Neural cell (in vitro differentiated cells): ENCODE results near the gene POU3F3. TPM values are rescaled to one million over a fixed set of nuclear protein-coding genes. Genes with fewer than 3 reads are reported as not detected.

Experiments used
- H2AFZ ChIP-seq: fragments of 200-600, 300-800 bp; sonication (generic), shearing (Covaris generic); 2 replicates; pipeline ENCODE4 v1.6.0; 2014; ENCODE audit warnings: low read depth, mild to moderate bottlenecking, antibody characterized with exemption, low read length, moderate library complexity
- H3F3A ChIP-seq: fragments of 200-600 bp; shearing (Covaris generic); 2 replicates; pipeline ENCODE4 v1.6.1; 2016; ENCODE audit warnings: mild to moderate bottlenecking, moderate library complexity, mixed read lengths, antibody characterized with exemption, low read length; ENCODE audit not compliant: insufficient read depth, poor library complexity, severe bottlenecking
- H3K27ac ChIP-seq: fragments of 200-600, 300-800 bp; sonication (generic), shearing (Covaris generic); 2 replicates; pipeline ENCODE4 v1.5.1; 2014; ENCODE audit warnings: mild to moderate bottlenecking, low read length, moderate library complexity
- H3K27me3 ChIP-seq: fragments of 300-800, 200-600 bp; sonication (generic), shearing (Covaris generic); 2 replicates; pipeline ENCODE4 v1.6.0; 2014; ENCODE audit warnings: mild to moderate bottlenecking, low read depth, low read length, moderate library complexity; ENCODE audit not compliant: insufficient read depth
- H3K36me3 ChIP-seq: fragments of 300-800, 200-600 bp; sonication (generic), shearing (Covaris generic); 2 replicates; pipeline ENCODE4 v1.5.1; 2014; ENCODE audit warnings: mild to moderate bottlenecking, antibody characterized with exemption, low read length, moderate library complexity; ENCODE audit not compliant: insufficient read depth
- H3K4me2 ChIP-seq: fragments of 300-800, 200-600 bp; sonication (generic), shearing (Covaris generic); 2 replicates; pipeline ENCODE4 v1.6.0; 2014; ENCODE audit warnings: mild to moderate bottlenecking, low read length
- H3K4me3 ChIP-seq: fragments of 300-800, 200-600 bp; sonication (generic), shearing (Covaris generic); 2 replicates; pipeline ENCODE4 v1.5.1; 2014; ENCODE audit warnings: mild to moderate bottlenecking, low read length, moderate library complexity
- H3K79me2 ChIP-seq: fragments of 200-600 bp; shearing (Covaris generic); replicated peaks from 2 replicates; pipeline ENCODE4 v1.6.0; 2014; ENCODE audit warnings: mild to moderate bottlenecking, low read length, moderate library complexity; ENCODE audit not compliant: insufficient read depth
- H3K9ac ChIP-seq: fragments of 300-800, 200-600 bp; sonication (generic), shearing (Covaris generic); 2 replicates; pipeline ENCODE4 v1.6.1; 2016; ENCODE audit warnings: mild to moderate bottlenecking, low read length, mixed read lengths
- H3K9me2 ChIP-seq: fragments of 200-600 bp; shearing (Covaris generic); 2 replicates; pipeline ENCODE4 v1.6.1; 2016; ENCODE audit warnings: mild to moderate bottlenecking, low read length, mixed read lengths; ENCODE audit not compliant: insufficient read depth
- H3K9me3 ChIP-seq: fragments of 200-600, 300-800 bp; sonication (generic), shearing (Covaris generic); 2 replicates; pipeline ENCODE4 v1.6.1; 2016; ENCODE audit warnings: mild to moderate bottlenecking, mixed run types, low read length, moderate library complexity, mixed read lengths
- H4K20me1 ChIP-seq: fragments of 200-600 bp; shearing (Covaris generic); 2 replicates; pipeline ENCODE4 v1.6.1; 2016; ENCODE audit warnings: mild to moderate bottlenecking, mixed run types; ENCODE audit not compliant: insufficient read depth
- EP300 ChIP-seq: fragments of 450-650 bp; conservative IDR thresholded peaks from 2 replicates; pipeline ENCODE4 v1.6.1; 2014; ENCODE audit warnings: antibody characterized with exemption, mild to moderate bottlenecking, moderate library complexity; ENCODE audit not compliant: poor library complexity, severe bottlenecking
- EZH2 ChIP-seq: fragments of 200-600, 300-800 bp; shearing (Covaris generic), sonication (generic); IDR thresholded peaks from 2 replicates; pipeline ENCODE4 v1.6.1; 2014; ENCODE audit warnings: antibody characterized with exemption, low read length, borderline replicate concordance, mild to moderate bottlenecking; ENCODE audit not compliant: insufficient read depth, poor library complexity, severe bottlenecking
- MXI1 ChIP-seq: fragments of 450-650 bp; conservative IDR thresholded peaks from 2 replicates; pipeline ENCODE4 v1.6.1; 2014; ENCODE audit warnings: antibody characterized with exemption, mild to moderate bottlenecking; ENCODE audit not compliant: poor library complexity, severe bottlenecking
- POLR2AphosphoS5 ChIP-seq: IDR thresholded peaks from 2 replicates; pipeline ENCODE4 v1.6.1; 2012
- RAD21 ChIP-seq: fragments of 450-650 bp; conservative IDR thresholded peaks from 2 replicates; pipeline ENCODE4 v1.6.1; 2014; ENCODE audit warnings: antibody characterized with exemption, mild to moderate bottlenecking, moderate library complexity
- REST ChIP-seq: IDR thresholded peaks from 2 replicates; pipeline ENCODE4 v1.6.1; 2012; ENCODE audit warnings: borderline replicate concordance
- SMC3 ChIP-seq: fragments of 450-650 bp; conservative IDR thresholded peaks from 2 replicates; pipeline ENCODE4 v1.6.1; 2014; ENCODE audit warnings: antibody characterized with exemption, mild to moderate bottlenecking, moderate library complexity; ENCODE audit not compliant: poor library complexity
- TAF1 ChIP-seq: IDR thresholded peaks from 2 replicates; pipeline ENCODE4 v1.6.1; 2012; ENCODE audit warnings: low read depth
- polyA plus RNA-seq: library from polyadenylated mRNA; depleted of rRNA; stranded (reverse); fragments of >200 nt; gene quantifications from 2 replicates; pipeline ENCODE4 v1.2.3, GENCODE V29; 2014
- TF ChIP-seq, protein P1 (sequence below): fragments of 450-650 bp; IDR thresholded peaks from 2 replicates; pipeline ENCODE4 v1.5.1; 2014; ENCODE audit warnings: antibody characterized with exemption, mild to moderate bottlenecking, moderate library complexity; ENCODE audit not compliant: poor library complexity, severe bottlenecking

The POU3F3 gene
- polyA plus RNA-seq, 1 donor from 2014 or later: 69.3 TPM

DNA sequence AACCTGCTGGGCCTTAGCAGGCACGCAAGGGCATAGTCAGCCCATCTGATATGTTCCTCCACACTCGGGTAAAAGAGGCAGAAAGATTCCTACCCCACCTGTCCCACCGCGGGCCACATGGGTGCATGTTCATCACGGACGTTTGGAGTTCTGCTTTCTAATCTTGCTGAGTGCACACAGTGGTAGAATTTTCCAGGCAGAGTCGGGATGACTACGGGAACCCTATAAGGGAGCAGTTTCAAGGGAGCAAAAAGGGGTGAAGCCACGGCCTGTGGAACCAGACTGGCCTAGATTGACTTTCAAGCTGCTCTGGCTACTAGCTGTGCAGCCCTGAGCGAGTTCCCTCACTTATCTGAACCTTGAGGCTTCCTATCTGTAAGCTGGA lies 36.8 kb downstream of the POU3F3 start:
- Histone ChIP-seq H3K4me3 (no peak overlapping the region), H3K27ac (no peak overlapping the region), H2AFZ (no peak overlapping the region), H3K36me3 (no peaks in the 10 kb centered on the region), H3K79me2 (no peaks in the 10 kb centered on the region), H3K9ac (no peak overlapping the region), H3K9me2 (no peaks in the 10 kb centered on the region), H3K4me2 (no peak overlapping the region), H3K9me3 (no peaks in the 10 kb centered on the region), H3F3A (no peaks in the 10 kb centered on the region), H3K27me3 (no peaks in the 10 kb centered on the region), H4K20me1 (no peaks in the 10 kb centered on the region)
- TF ChIP-seq EP300 (no peak), POLR2AphosphoS5 (no peak), EZH2 (no peak), RAD21 (no peak), TAF1 (no peak), SMC3 (no peak), MXI1 (no peak), REST (no peak)
- TF ChIP-seq, protein P1, sequence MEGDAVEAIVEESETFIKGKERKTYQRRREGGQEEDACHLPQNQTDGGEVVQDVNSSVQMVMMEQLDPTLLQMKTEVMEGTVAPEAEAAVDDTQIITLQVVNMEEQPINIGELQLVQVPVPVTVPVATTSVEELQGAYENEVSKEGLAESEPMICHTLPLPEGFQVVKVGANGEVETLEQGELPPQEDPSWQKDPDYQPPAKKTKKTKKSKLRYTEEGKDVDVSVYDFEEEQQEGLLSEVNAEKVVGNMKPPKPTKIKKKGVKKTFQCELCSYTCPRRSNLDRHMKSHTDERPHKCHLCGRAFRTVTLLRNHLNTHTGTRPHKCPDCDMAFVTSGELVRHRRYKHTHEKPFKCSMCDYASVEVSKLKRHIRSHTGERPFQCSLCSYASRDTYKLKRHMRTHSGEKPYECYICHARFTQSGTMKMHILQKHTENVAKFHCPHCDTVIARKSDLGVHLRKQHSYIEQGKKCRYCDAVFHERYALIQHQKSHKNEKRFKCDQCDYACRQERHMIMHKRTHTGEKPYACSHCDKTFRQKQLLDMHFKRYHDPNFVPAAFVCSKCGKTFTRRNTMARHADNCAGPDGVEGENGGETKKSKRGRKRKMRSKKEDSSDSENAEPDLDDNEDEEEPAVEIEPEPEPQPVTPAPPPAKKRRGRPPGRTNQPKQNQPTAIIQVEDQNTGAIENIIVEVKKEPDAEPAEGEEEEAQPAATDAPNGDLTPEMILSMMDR: no peak

DNA sequence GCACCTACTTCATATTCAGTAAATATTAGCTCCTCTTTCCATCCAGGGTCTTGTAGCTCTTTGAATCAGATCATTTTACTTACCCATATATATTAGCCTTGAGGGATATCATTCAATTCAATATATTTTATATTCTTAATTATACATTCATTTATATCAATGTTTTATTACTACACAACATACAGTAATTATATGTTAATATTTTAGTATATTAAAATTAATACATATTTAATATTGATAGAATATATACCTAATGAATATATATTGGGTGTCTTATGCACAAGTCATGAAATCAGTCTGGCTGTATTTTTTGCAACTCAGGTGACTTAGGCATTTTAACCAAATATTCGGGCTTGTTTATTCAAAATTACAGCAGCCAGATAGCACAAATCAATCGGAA lies 37.2 kb downstream of the POU3F3 start:
- Histone ChIP-seq H3K9me3 (no peaks in the 10 kb centered on the region), H3K4me2 (no peak overlapping the region), H3K27me3 (no peaks in the 10 kb centered on the region), H3K27ac (no peak overlapping the region), H3K36me3 (no peaks in the 10 kb centered on the region), H3K9ac (no peak overlapping the region), H3K4me3 (no peak overlapping the region), H2AFZ (no peak overlapping the region), H3K79me2 (no peaks in the 10 kb centered on the region), H3K9me2 (no peaks in the 10 kb centered on the region), H4K20me1 (no peaks in the 10 kb centered on the region), H3F3A (no peaks in the 10 kb centered on the region)
- no peak for TF ChIP-seq TAF1

DNA sequence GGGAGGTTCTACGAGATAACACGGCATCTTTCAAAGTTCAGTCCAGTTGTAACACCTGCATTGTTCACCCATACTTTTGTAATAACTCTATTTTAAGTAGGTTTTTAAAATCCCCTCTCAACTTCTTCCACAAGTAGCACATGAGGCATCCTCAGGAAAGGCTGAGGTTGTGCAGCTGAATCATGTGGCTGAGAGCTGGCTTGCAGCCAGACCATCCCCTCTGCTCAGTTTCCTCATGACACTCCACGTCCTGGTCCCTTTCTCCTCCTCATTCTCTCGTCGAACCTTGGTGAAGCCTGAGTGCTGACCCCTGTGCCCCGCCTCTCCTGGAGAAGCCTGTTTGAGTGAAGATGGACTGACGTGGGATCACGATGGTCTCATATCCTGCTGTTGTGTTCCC lies 42.5 kb downstream of the POU3F3 start:
- no peak overlapping the region for H3K27ac ChIP-seq
- no peaks in the 10 kb centered on the region for H3K36me3 ChIP-seq
- no peak overlapping the region for H3K4me3 ChIP-seq
- H3K9ac ChIP-seq: no peak overlapping the region
- H3K27me3 ChIP-seq: no peaks in the 10 kb centered on the region
- no peak overlapping the region for H3K4me2 ChIP-seq
- TF ChIP-seq, protein P1: no peak
- TF ChIP-seq TAF1 (no peak), EZH2 (no peak), EP300 (no peak), SMC3 (no peak), REST (no peak), MXI1 (no peak), POLR2AphosphoS5 (no peak), RAD21 (no peak)
- H3K9me3 ChIP-seq: no peaks in the 10 kb centered on the region
- no peak overlapping the region for H2AFZ ChIP-seq
- no peaks in the 10 kb centered on the region for H4K20me1 ChIP-seq
- no peaks in the 10 kb centered on the region for H3K9me2 ChIP-seq
- H3F3A ChIP-seq: no peaks in the 10 kb centered on the region
- no peaks in the 10 kb centered on the region for H3K79me2 ChIP-seq
